K562 (cell line): ENCODE results near the gene LAPTM5. TPM values are rescaled to one million over a fixed set of nuclear protein-coding genes. Genes with fewer than 3 reads are reported as not detected.

Experiments used
- ATAC-seq: fragments of 200-7000 bp; cut with Tn5 transposase; 3 replicates; pipeline ENCODE4 v1.9.1; 2020; ENCODE audit warnings: moderate library complexity
- BruUV-seq: library from RNA; stranded (reverse); fragments of 400-500 nt; replicated peaks from 2 replicates; lab custom pipeline; 2021; lab: Mats Ljungman, UMichigan
- CTCF ChIA-PET: fragments of 300-600 bp; formaldehyde crosslinking; extraction: SDS; loops from one replicate; lab custom pipeline; 2021; ENCODE audit warnings: low intra/inter-chr PET ratio; lab: Yijun Ruan, JAX
- POLR2A ChIA-PET: fragments of 300-600, 350-650 bp; sonication (Branson Sonifier 250); formaldehyde crosslinking; extraction: SDS; loops from one replicate; lab custom pipeline; 2021; ENCODE audit warnings: antibody characterized with exemption, inconsistent platforms; lab: Yijun Ruan, JAX
- DNase-seq, 4 experiments: peaks; one replicate each; pipeline versions ENCODE4 v3.0.0 to v3.0.0-alpha.2; 2011 to 2018; ENCODE audit warnings: low spot score in 3 of 4, mixed read lengths in 3 of 4; ENCODE audit errors: extremely low read depth in 1 of 4
- FAIRE-seq: peaks from 2 replicates; lab custom pipeline; 2011; peaks lifted over from hg19 to GRCh38; lab: Jason Lieb, UNC
- H2AFZ ChIP-seq: 2 replicates; pipeline ENCODE4 v1.6.0; 2011; ENCODE audit warnings: low read depth, low read length, control low read depth, inconsistent platforms
- H3K27ac ChIP-seq: fragments of 200-600 bp; 3 replicates; pipeline ENCODE4 v1.8.0; 2011; ENCODE audit warnings: low read depth, mild to moderate bottlenecking, control low read depth, inconsistent platforms, low read length, moderate library complexity, mixed read lengths; ENCODE audit errors: extremely low read depth
- H3K27me3 ChIP-seq, 2 experiments: fragments of 300-600 bp in 1 of 2; 2 replicates in 1 of 2; 3 replicates in 1 of 2; pipeline versions ENCODE4 v1.6.0 to v1.8.0; 2011; ENCODE audit warnings: inconsistent platforms in 2 of 2, low read length in 2 of 2, mild to moderate bottlenecking in 1 of 2, mixed read lengths in 1 of 2, moderate library complexity in 1 of 2; ENCODE audit not compliant: control insufficient read depth in 2 of 2, insufficient read depth in 2 of 2
- H3K36me3 ChIP-seq: fragments of 300-600 bp; 3 replicates; pipeline ENCODE4 v1.8.0; 2011; ENCODE audit warnings: mild to moderate bottlenecking, low read length, inconsistent platforms; ENCODE audit not compliant: control insufficient read depth, insufficient read depth
- H3K4me1 ChIP-seq, 2 experiments: fragments of 200-600 bp in 1 of 2; replicated peaks in 1 of 2; 2 replicates in 1 of 2; 3 replicates in 1 of 2; pipeline versions ENCODE4 v1.5.1 to v1.8.0; 2011; ENCODE audit warnings: inconsistent platforms in 2 of 2, low read length in 2 of 2, mild to moderate bottlenecking in 1 of 2, mixed read lengths in 1 of 2, moderate library complexity in 1 of 2; ENCODE audit not compliant: control insufficient read depth in 2 of 2, insufficient read depth in 2 of 2
- H3K4me2 ChIP-seq: 2 replicates; pipeline ENCODE4 v1.6.1; 2011; ENCODE audit warnings: low read length, control low read depth, inconsistent platforms, mixed read lengths; ENCODE audit not compliant: insufficient read depth
- H3K4me3 ChIP-seq: fragments of 200-600 bp; sonication (generic), shearing (Covaris generic); 2 replicates; pipeline ENCODE4 v1.5.1; 2016; ENCODE audit warnings: control low read depth, inconsistent platforms
- H3K79me2 ChIP-seq: fragments of 200-600 bp; 3 replicates; pipeline ENCODE4 v1.8.0; 2011; ENCODE audit warnings: low read length, inconsistent platforms; ENCODE audit not compliant: control insufficient read depth, insufficient read depth
- H3K9ac ChIP-seq, 2 experiments: 2 replicates each; pipeline versions ENCODE4 v1.6.0 to v1.6.1; 2011; ENCODE audit warnings: low read depth in 2 of 2, low read length in 2 of 2, control low read depth in 1 of 2, inconsistent platforms in 1 of 2, mild to moderate bottlenecking in 1 of 2, mixed read lengths in 1 of 2; ENCODE audit not compliant: insufficient read depth in 1 of 2
- H3K9me1 ChIP-seq: one replicate; pipeline ENCODE4 v1.6.0; 2011; ENCODE audit warnings: inconsistent platforms, mild to moderate bottlenecking, low read length, moderate library complexity; ENCODE audit not compliant: control insufficient read depth, insufficient read depth
- H3K9me3 ChIP-seq: replicated peaks from 2 replicates; pipeline ENCODE4 v1.5.1; 2011; ENCODE audit warnings: low read depth, low read length, inconsistent platforms; ENCODE audit not compliant: control insufficient read depth, insufficient read depth
- H4K20me1 ChIP-seq: replicated peaks from 2 replicates; pipeline ENCODE4 v1.6.1; 2011; ENCODE audit warnings: low read length, inconsistent platforms, mixed read lengths; ENCODE audit not compliant: control insufficient read depth, insufficient read depth
- ATF3 ChIP-seq, 2 experiments: fragments of 450-650 bp in 1 of 2; sonication (generic) in 1 of 2; formaldehyde crosslinking in 1 of 2; IDR thresholded peaks in 1 of 2; conservative IDR thresholded peaks in 1 of 2; 2 replicates each; pipeline versions ENCODE4 v1.6.1 to v1.8.1; 2016 to 2023; ENCODE audit warnings: mild to moderate bottlenecking in 2 of 2, moderate library complexity in 2 of 2, inconsistent platforms in 1 of 2, missing genetic modification reagents in 1 of 2
- ELK3 ChIP-seq: fragments of 450-650 bp; formaldehyde crosslinking; IDR thresholded peaks from 2 replicates; pipeline ENCODE4 v1.4.0; 2020; ENCODE audit warnings: mild to moderate bottlenecking
- GABPB1 ChIP-seq: sonication (generic); formaldehyde crosslinking; IDR thresholded peaks from 2 replicates; pipeline ENCODE4 v1.8.0; 2022; ENCODE audit warnings: mild to moderate bottlenecking, missing genetic modification reagents
- GTF2F1 ChIP-seq: IDR thresholded peaks from 2 replicates; pipeline ENCODE4 v1.6.1; 2011; ENCODE audit warnings: low read depth, low read length, improper control_type of control experiment
- HMBOX1 ChIP-seq: sonication (generic); IDR thresholded peaks from 2 replicates; pipeline ENCODE4 v1.6.1; 2016
- HMGXB4 ChIP-seq: sonication (generic); formaldehyde crosslinking; IDR thresholded peaks from 2 replicates; pipeline ENCODE4 v1.8.1; 2023; ENCODE audit warnings: mild to moderate bottlenecking, missing genetic modification reagents
- NFIX ChIP-seq: fragments of 250-450 bp; sonication (Bioruptor Pico); IDR thresholded peaks from 2 replicates; pipeline ENCODE4 v1.4.0; 2020; ENCODE audit warnings: low read depth, mild to moderate bottlenecking, moderate library complexity
- NRF1 ChIP-seq, 2 experiments: fragments of 450-650 bp; IDR thresholded peaks in 1 of 2; conservative IDR thresholded peaks in 1 of 2; 2 replicates each; pipeline ENCODE4 v1.6.1; 2014; ENCODE audit warnings: mild to moderate bottlenecking in 2 of 2
- RAD21 ChIP-seq, 2 experiments: fragments of 250-450 bp in 1 of 2; fragments of 450-650 bp in 1 of 2; sonication (Bioruptor Pico) in 1 of 2; formaldehyde crosslinking in 1 of 2; IDR thresholded peaks in 1 of 2; conservative IDR thresholded peaks in 1 of 2; 2 replicates each; pipeline versions ENCODE4 v1.4.0 to v1.8.0; 2020 to 2022; ENCODE audit warnings: mild to moderate bottlenecking in 2 of 2, moderate library complexity in 1 of 2
- SRSF1 ChIP-seq: fragments of 200-400 bp; formaldehyde crosslinking; IDR thresholded peaks from 2 replicates; pipeline ENCODE4 v1.6.1; 2017; ENCODE audit warnings: mild to moderate bottlenecking, low read depth, low read length, moderate library complexity
- THAP12 ChIP-seq: fragments of 250-450 bp; sonication (Bioruptor Pico); IDR thresholded peaks from 2 replicates; pipeline ENCODE4 v1.9.0; 2021; ENCODE audit warnings: mild to moderate bottlenecking, inconsistent platforms
- ZBTB1 ChIP-seq: sonication (generic); formaldehyde crosslinking; IDR thresholded peaks from 2 replicates; pipeline ENCODE4 v1.8.1; 2023; ENCODE audit warnings: missing genetic modification reagents, low read depth, mild to moderate bottlenecking, borderline replicate concordance
- ZNF695 ChIP-seq: fragments of 450-650 bp; formaldehyde crosslinking; IDR thresholded peaks from 2 replicates; pipeline ENCODE4 v1.4.0; 2020; ENCODE audit warnings: mild to moderate bottlenecking, moderate library complexity
- WGBS: fragments of 100-300 bp; shearing (Covaris generic); methylation state at CpG from one replicate; pipeline ENCODE4 v1.1.6; 2016; ENCODE audit warnings: low coverage, mixed read lengths; ENCODE audit not compliant: insufficient coverage; ENCODE audit errors: missing lambda C conversion rate; 5-methylcytosine and 5-hydroxymethylcytosine counted together
- in situ Hi-C: fragments of 300-500 bp; cut with MboI; formaldehyde crosslinking; loops from 4 replicates; pipeline ENCODE4 v1.15.0; 2018; ENCODE audit warnings: inconsistent platforms, mixed read lengths
- intact Hi-C: fragments of 100-400 bp; cut with micrococcal nuclease; formaldehyde crosslinking; loops from 2 replicates; pipeline ENCODE4 v1.14.2; 2022
- polyA plus RNA-seq, 8 experiments: library from polyadenylated mRNA; depleted of rRNA in 4 of 8; stranded (reverse) in 5 of 8; unstranded in 3 of 8; fragments of >200 nt; fragmentation: Nextera tagmentation in 2 of 8; fragmentation: Illumina TruSeq in 1 of 8; extraction: Ambion mirVana in 2 of 8; extraction: Trizol in 1 of 8; gene quantifications; 2 replicates each; pipeline versions ENCODE4 v1.2.1 to v1.2.3, GENCODE V29; 2011 to 2014; ENCODE audit warnings: inconsistent platforms in 1 of 8, missing spikeins in 1 of 8
- total RNA-seq, 7 experiments: library from RNA; depleted of rRNA in 6 of 7; stranded (reverse); fragments of >200 nt in 6 of 7; fragmentation: Illumina TruSeq in 2 of 7; extraction: Trizol in 2 of 7; gene quantifications; 2 replicates each; pipeline versions ENCODE4 v1.2.1 to v1.2.3, GENCODE V29; 2011 to 2021; ENCODE audit warnings: low replicate concordance in 1 of 7

The LAPTM5 gene
- total and polyA plus RNA-seq, 9 of the 15 experiments (the other 6 are each of a cell fraction or from before 2014, with no cell fraction given), result 2.4 to 47.3 (median 20.3) TPM

GRCh38 chr1:30787856-30788495 is 30.4 kb upstream of the LAPTM5 start:
- Histone ChIP-seq H3K4me3 (no peak overlapping the region), H4K20me1 (no peaks in the 10 kb centered on the region), H2AFZ (no peak overlapping the region), H3K36me3 (no peaks in the 10 kb centered on the region), H3K4me2 (no peak overlapping the region), H3K4me1 (peaks cover 8 to 24% of the 10 kb centered on the region in 2 experiments), H3K27ac (no peak overlapping the region), H3K79me2 (no peaks in the 10 kb centered on the region), H3K9me3 (no peaks in the 10 kb centered on the region), H3K9ac (peak overlapping the region in 1 of 2 experiments; percentile 53; a peak in 2 of 4 replicates), H3K9me1 (no peaks in the 10 kb centered on the region), H3K27me3 (peaks cover 0 to 4% of the 10 kb centered on the region in 2 experiments; a peak in 1 of 5 replicates)
- ChIA-PET CTCF (no interaction called here), POLR2A (interaction anchor here (0.6 to 1.0 kb wide), 2 partner anchors 67 to 281 kb away, joined by 3 read pairs; no protein-coding TSS in a partner anchor)
- in situ Hi-C loops (no loop called here), intact Hi-C loops (loop anchor here (10.0 kb wide), 1 partner anchor 387 kb away; no protein-coding TSS in a partner anchor)
- DNase-seq (no peak), ATAC-seq (no peak), FAIRE-seq (no peak)
- 44% methylated on average over 21 of the region's 21 CpGs for WGBS
- BruUV-seq, result no TSS peak
- TF ChIP-seq NRF1 (conservative IDR thresholded peaks at IDR 0.05 in 1 of 2, IDR thresholded peaks at IDR 0.05 in 1 of 2) (no peak), HMGXB4 (CRISPR knock-in tag) (no peak), GABPB1 (no peak), ELK3 (CRISPR knock-in tag) (no peak), HMBOX1 (no peak), ZNF695 (CRISPR knock-in tag) (no peak), NFIX (no peak), RAD21 (CRISPR knock-in tag; conservative IDR thresholded peaks at IDR 0.05 in 1 of 2, IDR thresholded peaks at IDR 0.05 in 1 of 2) (no peak), SRSF1 (no peak), ATF3 (IDR thresholded peaks at IDR 0.05) (no peak), ATF3 (CRISPR knock-in tag; conservative IDR thresholded peaks at IDR 0.05) (no peak), THAP12 (CRISPR knock-in tag) (no peak), ZBTB1 (CRISPR knock-in tag) (no peak), GTF2F1 (no peak)
